GM15510 (cell line): ENCODE results near the gene CATSPER4.

Experiments
- POLR2A ChIP-seq: IDR thresholded peaks from 3 replicates; pipeline ENCODE4 v1.6.1; 2011; ENCODE audit warnings: borderline replicate concordance; ENCODE audit not compliant: insufficient read length; ENCODE audit errors: extremely low read depth

Gene CATSPER4

DNA sequence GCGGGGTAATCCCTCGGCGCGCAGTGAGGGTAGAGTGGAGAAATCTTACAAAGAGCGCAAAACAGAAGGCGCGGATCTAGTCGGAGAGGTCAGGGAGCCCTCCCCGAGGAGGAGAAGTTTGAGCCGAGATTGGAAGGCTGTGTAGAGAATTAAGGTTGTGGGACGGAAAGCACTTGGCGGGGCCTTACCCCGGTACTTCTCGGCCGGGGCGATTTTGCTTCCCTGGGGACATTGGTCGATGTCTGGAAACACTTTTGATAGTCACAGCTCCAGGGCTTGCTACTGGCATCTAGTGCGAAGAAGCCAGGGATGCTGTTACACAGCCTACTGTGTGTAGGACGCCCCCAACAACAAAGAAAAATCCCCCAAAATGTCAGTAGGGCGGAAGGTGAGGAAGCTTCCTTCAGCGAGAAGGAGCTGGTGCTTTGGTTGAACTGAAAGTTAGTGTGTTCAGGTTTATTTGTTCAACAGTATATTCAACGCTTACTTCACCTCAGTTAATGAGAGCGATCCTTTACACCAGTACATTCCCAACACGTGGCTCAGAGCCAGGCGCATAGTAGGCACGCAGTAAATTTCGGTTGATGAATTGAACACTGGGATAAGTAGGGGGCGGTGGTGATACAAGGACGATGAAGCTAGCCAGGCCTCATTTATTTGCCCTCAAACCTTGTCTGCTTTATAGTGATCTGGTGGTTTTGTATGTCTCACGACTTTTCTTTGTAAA is 44.4 kb downstream of the CATSPER4 start:
- TF ChIP-seq POLR2A, result no peak

DNA sequence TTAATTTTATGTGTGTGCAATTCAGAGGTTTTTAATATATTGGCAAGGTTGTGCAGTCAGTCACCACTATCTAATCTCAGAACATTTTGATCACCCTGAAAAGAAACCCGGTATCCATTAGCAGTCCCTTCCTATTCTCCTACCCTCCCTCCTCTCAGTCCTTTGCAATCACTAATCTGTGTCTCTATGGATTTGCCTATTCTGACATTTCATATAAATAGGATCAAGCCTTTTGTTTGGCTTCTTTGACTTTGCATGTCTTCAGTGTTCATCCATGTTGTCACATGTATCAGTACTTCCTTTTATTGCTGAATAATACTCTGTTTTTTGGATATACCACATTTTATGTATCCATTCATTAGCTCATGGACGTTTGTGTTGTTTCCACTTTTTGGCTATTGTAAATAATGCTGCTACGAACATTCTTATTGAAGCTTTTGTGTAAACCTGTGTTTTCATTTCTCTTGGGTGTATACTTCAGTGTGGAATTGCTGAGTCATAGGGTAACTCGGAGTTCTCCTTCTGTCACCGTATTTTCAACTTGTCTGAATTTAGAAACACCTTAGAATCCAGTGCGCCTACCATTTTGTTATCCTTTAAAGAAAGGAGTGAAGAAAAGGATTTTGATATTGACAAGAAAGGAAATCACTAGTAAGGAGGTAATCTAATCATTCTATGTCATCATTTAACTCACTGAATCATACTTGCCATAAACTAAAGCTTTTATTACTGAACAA is 47.0 kb downstream of the CATSPER4 start:
- no peak for TF ChIP-seq POLR2A

DNA sequence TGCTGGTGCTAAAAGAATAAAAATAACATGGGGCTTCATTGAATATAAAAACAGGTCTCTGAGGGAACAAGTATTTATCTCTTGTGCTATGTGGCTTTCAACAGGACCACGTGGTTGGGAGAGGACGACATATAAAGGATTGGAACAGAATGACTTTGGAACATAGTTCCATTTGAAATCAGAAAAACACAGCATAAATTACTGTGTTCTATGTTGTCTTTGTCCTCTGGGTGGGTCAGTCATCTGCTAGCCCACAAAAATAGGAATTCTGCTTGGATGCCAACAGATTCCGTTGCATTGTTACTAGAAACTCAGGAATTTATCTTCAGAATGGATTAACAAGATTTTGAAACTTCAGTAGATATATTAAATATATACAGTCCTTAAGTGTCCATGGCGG is 49.5 kb downstream of the CATSPER4 start:
- no peak for TF ChIP-seq POLR2A
